BE2C (cell line): Measurements from ENCODE around the gene ELMO2.

ENCODE experiments used
- DNase-seq: peaks from one replicate; pipeline ENCODE4 v3.0.0-alpha.2; 2020
- H3K27me3 ChIP-seq: fragments of 250-450 bp; sonication (Bioruptor Pico); 2 replicates; pipeline ENCODE4 v1.5.1; 2020; ENCODE audit warnings: mild to moderate bottlenecking
- H3K36me3 ChIP-seq: fragments of 250-450 bp; sonication (Bioruptor Pico); 2 replicates; pipeline ENCODE4 v1.5.1; 2020; ENCODE audit warnings: mild to moderate bottlenecking
- H3K4me1 ChIP-seq: fragments of 250-450 bp; sonication (Bioruptor Pico); 2 replicates; pipeline ENCODE4 v1.5.1; 2020
- H3K4me3 ChIP-seq: 2 replicates; pipeline ENCODE4 v1.5.1; 2011; ENCODE audit warnings: low read depth, low read length
- H3K9me3 ChIP-seq: fragments of 250-450 bp; sonication (Bioruptor Pico); 2 replicates; pipeline ENCODE4 v1.5.1; 2020
- CTCF ChIP-seq: IDR thresholded peaks from 2 replicates; pipeline ENCODE4 v1.5.1; 2012; ENCODE audit warnings: mild to moderate bottlenecking, low read depth, low read length

ELMO2 gene

GRCh38 chr20:46400828-46401477, 5.5 kb downstream of the ELMO2 start:
- Histone ChIP-seq H3K4me3 (no peak overlapping the region), H3K36me3 (no peaks in the 10 kb centered on the region), H3K4me1 (no peaks in the 10 kb centered on the region), H3K9me3 (no peaks in the 10 kb centered on the region), H3K27me3 (no peaks in the 10 kb centered on the region)
- no peak for TF ChIP-seq CTCF
- no peak for DNase-seq

GRCh38 chr20:46400253-46400652, 6.2 kb downstream of the ELMO2 start:
- no peaks in the 10 kb centered on the region for H3K9me3 ChIP-seq
- TF ChIP-seq CTCF = no peak
- H3K36me3 ChIP-seq = no peaks in the 10 kb centered on the region
- H3K4me1 ChIP-seq = no peaks in the 10 kb centered on the region
- no peak for DNase-seq
- H3K27me3 ChIP-seq = no peaks in the 10 kb centered on the region
- H3K4me3 ChIP-seq = no peak overlapping the region

- no peaks in the 10 kb centered on the region for H3K27me3 ChIP-seq
- H3K4me3 ChIP-seq = no peak overlapping the region
- DNase-seq = no peak
- H3K4me1 ChIP-seq = no peaks in the 10 kb centered on the region
- peaks cover 2% of the 10 kb centered on the region for H3K36me3 ChIP-seq
- TF ChIP-seq CTCF = no peak
- H3K9me3 ChIP-seq = no peaks in the 10 kb centered on the region
These were observed 7.0 kb downstream of the ELMO2 start for GRCh38 chr20:46399401-46399800.

GRCh38 chr20:46398963-46399362, 7.5 kb downstream of the ELMO2 start:
- H3K27me3 ChIP-seq = no peaks in the 10 kb centered on the region
- H3K4me1 ChIP-seq = no peaks in the 10 kb centered on the region
- H3K4me3 ChIP-seq = no peak overlapping the region
- no peaks in the 10 kb centered on the region for H3K9me3 ChIP-seq
- TF ChIP-seq CTCF = no peak
- H3K36me3 ChIP-seq = peaks cover 6% of the 10 kb centered on the region
- DNase-seq = no peak

- no peak overlapping the region for H3K4me3 ChIP-seq
- TF ChIP-seq CTCF = no peak
- H3K36me3 ChIP-seq = peaks cover 14% of the 10 kb centered on the region
- DNase-seq = no peak
- H3K4me1 ChIP-seq = no peaks in the 10 kb centered on the region
- no peaks in the 10 kb centered on the region for H3K27me3 ChIP-seq
- no peaks in the 10 kb centered on the region for H3K9me3 ChIP-seq
These were observed 10.2 kb downstream of the ELMO2 start for GRCh38 chr20:46396052-46396740.
